GM12874 (cell line): ENCODE results near the gene DESI2.

Experiments used
- CTCF ChIP-seq: IDR thresholded peaks from 2 replicates; pipeline ENCODE4 v1.5.1; 2011; ENCODE audit warnings: low read depth, mild to moderate bottlenecking, control low read depth, low read length, moderate library complexity; ENCODE audit not compliant: insufficient read depth

DESI2 gene

GRCh38 chr1:244652623-244653438 lies at the start of gene DESI2:
Gene DESI2 (plus strand): TSS chr1:244653126. CDS start chr1:244653314, 188 bp downstream.
- peak; percentile 65 for TF ChIP-seq CTCF

- peak; percentile 22; the same call in 1 of the 2 replicates for TF ChIP-seq CTCF
Observed at GRCh38 chr1:244603498-244603897, 49.4 kb upstream of the DESI2 start.

DNA sequence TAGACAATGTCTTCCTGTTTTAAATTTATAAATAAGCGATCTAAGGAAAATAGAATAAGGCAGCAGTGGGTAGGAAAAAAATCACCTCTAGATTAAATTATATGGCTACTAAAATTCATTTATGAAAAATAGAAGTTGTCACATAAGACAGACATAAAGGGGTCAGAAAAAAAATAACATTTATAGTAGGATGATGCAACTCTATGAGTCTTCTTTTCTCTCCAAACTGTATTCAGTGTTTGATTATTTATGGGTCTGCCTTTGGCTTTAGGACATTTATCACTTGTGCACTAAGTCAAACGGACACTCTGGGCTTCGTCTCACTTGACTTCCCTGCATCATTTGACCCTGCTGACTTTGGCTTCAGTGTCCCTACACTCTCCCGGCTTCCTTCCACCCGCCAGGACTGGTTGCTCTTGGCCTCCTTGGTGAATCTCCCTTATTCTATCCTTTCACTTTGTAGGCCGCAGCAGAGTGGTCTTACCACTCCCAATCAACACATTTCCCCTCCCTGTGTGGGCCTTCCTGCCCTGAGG lies 47.0 kb upstream of the DESI2 start:
- TF ChIP-seq CTCF = no peak

DNA sequence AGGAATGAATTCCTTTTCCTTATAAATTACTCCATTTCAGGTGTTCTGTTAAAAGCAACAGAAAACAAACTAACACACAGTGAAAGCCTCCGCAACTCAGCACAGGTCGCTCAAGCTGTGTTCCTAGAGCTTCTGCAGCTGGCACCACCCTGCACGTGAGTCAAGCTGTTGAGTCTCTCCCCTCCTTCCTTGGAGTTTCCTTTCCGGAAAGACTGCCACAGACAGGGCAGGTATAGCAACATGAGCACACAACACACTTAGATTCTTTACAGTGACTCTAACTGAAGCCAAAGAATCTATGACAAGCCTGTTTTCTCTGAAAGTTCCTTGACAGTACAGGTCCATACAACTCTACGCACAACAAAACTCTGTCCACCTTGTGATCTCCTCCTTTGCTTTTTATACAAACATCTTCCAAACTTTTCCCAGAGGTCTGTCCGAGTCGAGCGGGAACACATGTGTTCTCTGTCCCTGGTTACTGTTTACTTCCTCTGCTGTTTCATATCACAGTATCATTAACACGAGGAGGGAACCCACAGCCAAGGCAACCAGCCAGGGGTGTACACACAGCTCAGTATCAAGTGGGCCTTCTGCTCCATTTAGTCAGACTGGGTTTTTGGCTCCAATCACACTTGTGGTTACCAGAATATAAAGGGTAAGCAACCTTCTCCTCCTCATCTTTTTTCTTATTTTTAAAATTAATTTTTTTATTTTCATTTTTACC lies 38.7 kb upstream of the DESI2 start:
- TF ChIP-seq CTCF = no peak

GRCh38 chr1:244614879-244615278 lies 38.0 kb upstream of the DESI2 start:
- no peak for TF ChIP-seq CTCF

- TF ChIP-seq CTCF = no peak
Observed at GRCh38 chr1:244615301-244615700, 37.6 kb upstream of the DESI2 start.

DNA sequence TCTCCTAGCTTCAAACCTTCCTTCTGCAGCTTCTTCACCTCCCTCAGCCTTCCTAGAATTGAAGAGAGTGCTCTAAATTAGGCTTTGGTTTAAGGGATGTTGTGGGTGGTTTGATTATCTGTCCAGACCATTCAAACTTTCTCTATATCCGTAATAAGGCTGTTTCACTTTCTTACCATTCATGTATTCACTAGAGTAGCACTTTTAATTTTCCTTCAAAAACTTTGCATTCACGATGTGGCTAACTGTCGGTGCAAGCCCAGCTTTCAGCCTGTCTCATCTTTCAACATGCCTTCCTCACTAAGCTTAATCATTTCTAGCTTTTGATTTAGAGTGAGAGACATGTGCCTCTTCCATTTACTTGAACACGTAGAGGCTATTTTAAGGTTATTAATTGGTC lies 26.2 kb upstream of the DESI2 start:
- TF ChIP-seq CTCF = no peak
